Spleen (tissue), 11 donors: Measurements from ENCODE around the gene NEDD4. TPM values are rescaled to one million over a fixed set of nuclear protein-coding genes. Genes with fewer than 3 reads are reported as not detected.
A peak's percentile ranks its signal among the peaks of the same experiment; 100 is the strongest.
"Not testable (repeated sequence)": the region's sequence is repeated elsewhere in the genome, so short reads cannot be mapped to it uniquely, and the experiment has no call there.

Source experiments
- DNase-seq: peaks from one replicate; pipeline ENCODE4 v3.0.0-alpha.2; 2020
- H3K27ac ChIP-seq, 8 donors: fragments of 200-600 bp; sonication (generic) in 7 of 8; 1 replicate in 4 of 8; 2 replicates in 4 of 8; pipeline versions ENCODE4 v1.5.0 to v1.8.0; 2016 to 2021; ENCODE audit warnings: inconsistent platforms in 4 of 8, mild to moderate bottlenecking in 4 of 8, moderate library complexity in 1 of 8
- H3K27me3 ChIP-seq, 7 donors: fragments of 200-600 bp; sonication (generic) in 6 of 7; replicated peaks in 1 of 7; 1 replicate in 4 of 7; 2 replicates in 3 of 7; pipeline versions ENCODE4 v1.5.0 to v1.8.0; 2016 to 2021; ENCODE audit warnings: inconsistent platforms in 3 of 7, mild to moderate bottlenecking in 1 of 7
- H3K36me3 ChIP-seq, 6 donors: fragments of 200-600 bp; sonication (generic) in 5 of 6; 1 replicate in 4 of 6; 2 replicates in 2 of 6; pipeline versions ENCODE4 v1.5.0 to v1.8.0; 2016 to 2021; ENCODE audit warnings: inconsistent platforms in 2 of 6
- H3K4me1 ChIP-seq, 6 donors: fragments of 200-600 bp; sonication (generic) in 5 of 6; 1 replicate in 3 of 6; 2 replicates in 3 of 6; pipeline versions ENCODE4 v1.5.0 to v1.8.0; 2016 to 2021; ENCODE audit warnings: inconsistent platforms in 3 of 6
- H3K4me3 ChIP-seq, 8 donors: fragments of 200-600 bp; sonication (generic) in 7 of 8; 1 replicate in 4 of 8; 2 replicates in 4 of 8; pipeline versions ENCODE4 v1.5.0 to v1.8.0; 2016 to 2021; ENCODE audit warnings: inconsistent platforms in 4 of 8, mild to moderate bottlenecking in 4 of 8, moderate library complexity in 2 of 8
- H3K9me3 ChIP-seq, 8 donors: fragments of 200-600 bp; sonication (generic) in 7 of 8; 1 replicate in 4 of 8; 2 replicates in 4 of 8; pipeline versions ENCODE4 v1.5.0 to v1.8.0; 2016 to 2021; ENCODE audit warnings: inconsistent platforms in 4 of 8
- POLR2A ChIP-seq, 3 donors: fragments of 450-650 bp; IDR thresholded peaks; one replicate each; pipeline ENCODE4 v1.5.1; 2017; ENCODE audit warnings: antibody characterized with exemption in 3 of 3, mild to moderate bottlenecking in 1 of 3
- POLR2AphosphoS5 ChIP-seq, 3 donors: sonication (generic); formaldehyde crosslinking; IDR thresholded peaks; one replicate each; pipeline ENCODE4 v1.5.1; 2017; ENCODE audit warnings: antibody characterized with exemption in 3 of 3
- WGBS, 5 donors: extraction: QIAGEN DNeasy Blood & Tissue Kit in 3 of 5; methylation state at CpG; one replicate each; pipeline versions ENCODE4 v1.1.5 to v1.1.7; 2013 to 2018; 5-methylcytosine and 5-hydroxymethylcytosine counted together
- intact Hi-C: fragments of 100-400 bp; cut with DNase I; formaldehyde crosslinking; loops from one replicate; pipeline ENCODE4 v1.15.0; 2023; ENCODE audit warnings: low total_unique reads
- polyA plus RNA-seq, 3 donors: library from polyadenylated mRNA; stranded (reverse); fragments of 200-250 nt; gene quantifications; one replicate each; pipeline ENCODE4 v1.2.1, GENCODE V29; 2013
- total RNA-seq, 7 donors: library from RNA; depleted of rRNA in 3 of 7; stranded (reverse); fragments of >200 nt in 3 of 7; fragmentation: NEBNext Ultra II Directional in 4 of 7; extraction: Animal tissue kit (Norgen Biotek cat#: 25700) in 4 of 7; gene quantifications; one replicate each; pipeline versions ENCODE4 v1.1.0 to v1.2.1, GENCODE V29; 2016 to 2021
- TF ChIP-seq, protein P1 (sequence below), 11 experiments: fragments of 200-600 bp in 7 of 11; fragments of 450-650 bp in 4 of 11; sonication (generic) in 4 of 11; IDR thresholded peaks in 8 of 11; conservative IDR thresholded peaks in 3 of 11; 1 replicate in 7 of 11; 2 replicates in 4 of 11; pipeline versions ENCODE4 v1.4.0 to v1.8.0; 2016 to 2021; ENCODE audit warnings: antibody characterized with exemption in 11 of 11, inconsistent platforms in 4 of 11, mild to moderate bottlenecking in 1 of 11
- donor health status: healthy with polysubstance abuse.
- donor health status: DM: no; HTN: no; CAD: no; lungs with moderate emphysema.
- donor health status: DM: no; HTN: no; CAD: no.
- donor health status: Bipolar disorder and iron deficiency.
- donor health status: healthy.
- donor health status: DM: no; HTN: no; CAD: no.
- donor health status: DM: yes; HTN: yes; CAD: no.

Gene NEDD4
- total and polyA plus RNA-seq, 10 donors = 1.5 to 22.0 (median 16.7) TPM

DNA sequence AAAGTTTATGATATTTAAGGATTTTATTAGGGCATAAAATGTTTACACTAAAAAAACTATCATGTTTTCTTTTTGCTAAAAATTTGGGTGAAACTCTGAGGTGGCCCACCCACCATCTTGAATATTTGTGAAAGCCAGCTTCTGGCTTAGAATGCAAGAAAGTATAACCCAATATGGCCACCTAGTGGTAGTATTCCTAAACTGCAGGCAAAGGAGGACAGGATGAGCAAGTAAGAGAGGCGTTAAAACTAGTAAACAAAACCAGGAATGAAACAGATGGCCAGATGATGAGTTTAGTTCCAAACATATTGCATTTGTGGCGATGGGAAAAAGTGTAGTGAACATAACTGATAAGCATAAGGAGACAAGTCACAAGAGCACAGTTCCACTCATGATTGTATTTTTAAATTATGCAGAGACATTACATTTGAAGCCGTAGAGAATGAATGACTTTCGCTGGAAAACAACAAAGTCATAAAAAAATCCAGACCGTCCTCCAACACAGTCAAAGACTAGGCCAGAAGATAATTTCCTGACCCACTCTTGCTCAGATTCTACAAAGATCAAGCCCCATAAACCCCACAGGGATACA lies 147.2 kb downstream of the NEDD4 start:
- Histone ChIP-seq H3K9me3 (peaks cover 0 to 5% (median 0%) of the 10 kb centered on the region in 8 donors), H3K4me1 (no peaks in the 10 kb centered on the region), H3K27ac (no peak overlapping the region), H3K36me3 (peaks cover 0 to 78% (median 7%) of the 10 kb centered on the region in 6 donors), H3K27me3 (no peaks in the 10 kb centered on the region), H3K4me3 (no peak overlapping the region)
- no peak for DNase-seq
- WGBS, 5 donors = 61 to 68% (median 64%) methylated on average over 5 of the region's 5 CpGs
- intact Hi-C loops = loop anchor here (10.0 kb wide), 1 partner anchor 201 kb away; no protein-coding TSS in a partner anchor
- TF ChIP-seq, protein P1, sequence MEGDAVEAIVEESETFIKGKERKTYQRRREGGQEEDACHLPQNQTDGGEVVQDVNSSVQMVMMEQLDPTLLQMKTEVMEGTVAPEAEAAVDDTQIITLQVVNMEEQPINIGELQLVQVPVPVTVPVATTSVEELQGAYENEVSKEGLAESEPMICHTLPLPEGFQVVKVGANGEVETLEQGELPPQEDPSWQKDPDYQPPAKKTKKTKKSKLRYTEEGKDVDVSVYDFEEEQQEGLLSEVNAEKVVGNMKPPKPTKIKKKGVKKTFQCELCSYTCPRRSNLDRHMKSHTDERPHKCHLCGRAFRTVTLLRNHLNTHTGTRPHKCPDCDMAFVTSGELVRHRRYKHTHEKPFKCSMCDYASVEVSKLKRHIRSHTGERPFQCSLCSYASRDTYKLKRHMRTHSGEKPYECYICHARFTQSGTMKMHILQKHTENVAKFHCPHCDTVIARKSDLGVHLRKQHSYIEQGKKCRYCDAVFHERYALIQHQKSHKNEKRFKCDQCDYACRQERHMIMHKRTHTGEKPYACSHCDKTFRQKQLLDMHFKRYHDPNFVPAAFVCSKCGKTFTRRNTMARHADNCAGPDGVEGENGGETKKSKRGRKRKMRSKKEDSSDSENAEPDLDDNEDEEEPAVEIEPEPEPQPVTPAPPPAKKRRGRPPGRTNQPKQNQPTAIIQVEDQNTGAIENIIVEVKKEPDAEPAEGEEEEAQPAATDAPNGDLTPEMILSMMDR (IDR thresholded peaks at IDR 0.05 in 8 of 11, conservative IDR thresholded peaks at IDR 0.05 in 3 of 11) = peak; percentile 62 to 90 (median 86)
- TF ChIP-seq POLR2AphosphoS5 (IDR thresholded peaks at IDR 0.05) = no peak

DNA sequence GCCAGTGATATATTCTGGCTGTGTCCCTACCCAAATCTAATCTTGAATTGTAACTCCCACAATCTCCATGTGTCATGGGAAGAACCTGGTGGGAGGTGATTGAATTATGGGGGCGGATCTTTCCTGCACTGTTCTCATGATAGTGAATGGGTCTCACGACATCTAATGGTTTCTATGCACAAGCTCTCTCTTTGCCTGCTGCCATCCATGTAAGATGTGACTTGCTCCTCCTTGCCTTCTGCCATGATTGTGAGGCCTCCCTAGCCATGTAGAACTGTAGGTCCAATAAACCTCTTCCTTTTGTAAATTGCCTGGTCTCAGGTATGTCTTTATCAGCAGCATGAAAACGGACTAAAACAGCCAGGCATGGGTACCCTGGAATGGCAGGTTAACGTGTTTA lies 150.5 kb downstream of the NEDD4 start:
- not testable (repeated sequence) for H3K4me3 ChIP-seq, H3K27ac ChIP-seq, H3K27me3 ChIP-seq, H3K9me3 ChIP-seq, DNase-seq, H3K4me1 ChIP-seq
- peaks cover 0 to 75% (median 4%) of the 10 kb centered on the region in 6 donors for H3K36me3 ChIP-seq
- intact Hi-C loops = loop anchor here (10.0 kb wide), 1 partner anchor 198 kb away; no protein-coding TSS in a partner anchor
- 91 to 95% (median 92%) methylated on average over 4 of the region's 4 CpGs for WGBS, 5 donors

DNA sequence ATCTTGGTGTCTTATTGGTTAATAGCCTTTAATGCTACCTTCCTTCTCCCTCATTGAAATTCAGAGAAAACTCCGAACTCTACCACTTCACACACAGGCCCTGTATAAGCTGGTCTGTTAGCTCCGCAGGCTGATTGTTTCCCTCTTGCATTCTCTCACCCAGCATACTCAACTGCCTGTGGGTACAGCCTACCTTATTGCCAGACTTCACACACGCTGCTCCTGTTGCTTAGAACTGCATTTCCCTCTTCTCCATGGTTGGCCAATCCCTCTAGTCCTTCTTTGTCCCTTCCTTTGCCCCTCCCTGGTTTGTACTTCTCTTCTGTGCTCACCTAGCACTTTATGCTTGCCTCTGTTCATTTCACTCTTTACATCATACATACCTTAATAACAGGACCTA lies 157.5 kb downstream of the NEDD4 start:
- Histone ChIP-seq H3K9me3 (no peaks in the 10 kb centered on the region), H3K36me3 (peaks cover 0 to 94% (median 10%) of the 10 kb centered on the region in 6 donors), H3K27ac (no peak overlapping the region), H3K27me3 (no peaks in the 10 kb centered on the region), H3K4me1 (no peaks in the 10 kb centered on the region), H3K4me3 (no peak overlapping the region)
- no peak for DNase-seq
- TF ChIP-seq POLR2A (IDR thresholded peaks at IDR 0.05) = no peak
- TF ChIP-seq POLR2AphosphoS5 (IDR thresholded peaks at IDR 0.05) = no peak
- TF ChIP-seq, protein P1 (IDR thresholded peaks at IDR 0.05 in 8 of 11, conservative IDR thresholded peaks at IDR 0.05 in 3 of 11) = no peak
- intact Hi-C loops = no loop called here
- WGBS, 5 donors = 87 to 96% (median 92%) methylated on average over 3 of the region's 3 CpGs

DNA sequence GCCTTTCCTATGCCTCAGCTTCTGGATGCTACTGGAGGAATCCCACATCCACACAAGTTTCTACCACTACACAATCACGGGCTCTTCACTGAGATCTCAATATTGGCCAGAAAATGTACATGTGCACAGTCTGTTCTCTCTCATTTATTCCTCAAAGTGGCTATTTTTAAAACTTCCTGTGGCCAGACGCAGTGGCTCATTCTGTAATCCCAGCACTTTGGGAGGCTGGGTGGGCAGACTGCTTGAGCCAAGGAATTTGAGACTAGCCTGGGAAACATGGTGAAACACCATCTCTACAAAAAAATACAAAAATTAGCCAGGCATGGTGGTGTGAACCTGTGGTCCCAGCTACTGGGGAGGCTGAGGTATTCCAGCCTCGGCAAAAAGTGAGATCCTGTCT lies 159.1 kb downstream of the NEDD4 start:
- Histone ChIP-seq H3K27me3 (no peaks in the 10 kb centered on the region), H3K4me3 (no peak overlapping the region), H3K27ac (no peak overlapping the region), H3K4me1 (peaks cover 0 to 4% (median 0%) of the 10 kb centered on the region in 6 donors), H3K9me3 (no peaks in the 10 kb centered on the region), H3K36me3 (peaks cover 0 to 98% (median 10%) of the 10 kb centered on the region in 6 donors)
- 78 to 88% (median 83%) methylated on average over 3 of the region's 3 CpGs for WGBS, 5 donors
- intact Hi-C loops = no loop called here
- DNase-seq = no peak
- TF ChIP-seq, protein P1 (IDR thresholded peaks at IDR 0.05 in 8 of 11, conservative IDR thresholded peaks at IDR 0.05 in 3 of 11) = no peak
- no peak for TF ChIP-seq POLR2AphosphoS5 (IDR thresholded peaks at IDR 0.05)
- TF ChIP-seq POLR2A (IDR thresholded peaks at IDR 0.05) = no peak
